GM18508 (cell line): ENCODE results near the gene POFUT2.

ENCODE experiments used
- ATAC-seq: cut with Tn5 transposase; IDR thresholded peaks from one replicate; pipeline ENCODE4 v1.9.1; 2021; ENCODE audit warnings: moderate number of reproducible peaks; ENCODE audit not compliant: insufficient read depth, unreplicated experiment

POFUT2 gene

GRCh38 chr21:45253633-45254459, 33.8 kb downstream of the POFUT2 start:
- ATAC-seq = no peak

DNA sequence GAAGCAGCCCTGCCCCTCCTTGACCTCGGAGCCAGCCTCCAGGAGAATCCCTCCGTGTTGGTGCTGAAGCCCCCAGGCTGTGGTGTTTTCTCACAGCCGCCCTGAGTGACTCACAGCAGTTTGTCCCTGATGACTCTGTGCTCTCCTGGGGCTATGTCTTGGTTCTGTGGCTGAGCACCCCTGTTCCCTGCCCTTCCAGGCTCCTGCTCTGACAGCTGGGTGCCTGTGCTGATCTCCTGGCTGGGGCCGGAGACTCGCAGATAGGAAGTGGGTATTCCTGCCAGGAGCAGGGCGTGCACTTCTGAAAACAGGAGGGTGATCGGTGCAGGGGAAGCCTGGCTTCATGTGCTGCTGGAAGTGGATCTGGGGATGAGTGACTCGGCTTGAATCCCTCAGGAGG, 34.5 kb downstream of the POFUT2 start:
- ATAC-seq = no peak

- no peak for ATAC-seq
These were observed 35.2 kb downstream of the POFUT2 start for GRCh38 chr21:45252448-45252925.

- ATAC-seq = no peak
These were observed 35.9 kb downstream of the POFUT2 start for GRCh38 chr21:45251635-45252447.

DNA sequence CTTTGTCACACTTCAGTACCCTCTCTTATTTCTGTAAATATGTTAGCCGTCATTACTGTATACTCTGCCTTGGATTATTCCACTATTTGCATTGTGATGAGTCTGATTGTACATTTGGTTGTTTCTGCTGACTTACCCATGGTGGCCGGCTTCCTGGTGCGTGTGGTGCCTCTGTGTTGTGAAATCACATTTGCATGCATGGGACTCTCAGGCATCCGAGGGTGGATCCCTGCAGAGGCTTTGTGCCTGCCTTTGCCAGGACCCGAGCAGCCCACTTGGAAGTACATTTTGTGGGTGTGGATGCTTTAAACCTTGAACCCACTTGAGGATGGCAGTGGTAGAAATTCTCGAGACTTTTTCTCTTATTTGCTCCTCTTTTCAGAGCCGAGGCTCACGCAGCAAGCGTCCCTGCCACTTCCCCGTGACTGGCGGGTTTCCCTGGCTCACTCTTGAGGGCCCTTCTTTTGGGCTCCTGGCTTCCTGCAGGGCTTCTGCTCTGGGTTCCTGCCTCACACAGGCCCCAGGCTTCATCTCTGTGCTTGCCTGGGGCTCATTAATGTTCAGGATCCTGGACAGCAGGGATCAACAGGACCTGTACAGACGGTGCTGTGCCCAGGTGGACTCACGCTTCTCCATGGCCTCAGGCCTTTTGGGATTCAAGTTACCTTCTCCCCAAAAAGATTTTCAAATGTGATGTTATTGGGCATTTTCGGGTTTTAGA, 36.6 kb downstream of the POFUT2 start:
- ATAC-seq = no peak

DNA sequence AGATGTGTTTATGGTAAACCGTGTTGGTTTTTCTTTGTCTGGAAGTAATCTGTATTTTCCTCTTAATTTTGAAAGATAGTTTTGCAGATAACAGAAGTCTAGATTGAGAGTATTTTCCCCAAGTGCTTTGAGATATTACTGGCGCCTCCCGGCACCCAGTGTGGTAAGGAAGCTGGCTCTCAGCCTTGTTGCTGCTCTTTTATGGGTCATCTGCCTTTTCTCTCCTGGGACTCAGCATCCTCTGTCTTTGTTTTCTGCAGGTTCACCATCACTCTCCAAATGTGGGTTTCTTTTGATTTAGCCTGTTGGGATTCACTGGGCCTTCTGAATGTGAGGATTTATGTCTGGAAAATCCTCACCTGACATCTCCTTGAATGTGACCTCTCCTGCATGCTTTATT, 37.4 kb downstream of the POFUT2 start:
- no peak for ATAC-seq

GRCh38 chr21:45249626-45250025, 38.1 kb downstream of the POFUT2 start:
- ATAC-seq = no peak

- no peak for ATAC-seq
These were observed 38.8 kb downstream of the POFUT2 start for GRCh38 chr21:45248893-45249381.

DNA sequence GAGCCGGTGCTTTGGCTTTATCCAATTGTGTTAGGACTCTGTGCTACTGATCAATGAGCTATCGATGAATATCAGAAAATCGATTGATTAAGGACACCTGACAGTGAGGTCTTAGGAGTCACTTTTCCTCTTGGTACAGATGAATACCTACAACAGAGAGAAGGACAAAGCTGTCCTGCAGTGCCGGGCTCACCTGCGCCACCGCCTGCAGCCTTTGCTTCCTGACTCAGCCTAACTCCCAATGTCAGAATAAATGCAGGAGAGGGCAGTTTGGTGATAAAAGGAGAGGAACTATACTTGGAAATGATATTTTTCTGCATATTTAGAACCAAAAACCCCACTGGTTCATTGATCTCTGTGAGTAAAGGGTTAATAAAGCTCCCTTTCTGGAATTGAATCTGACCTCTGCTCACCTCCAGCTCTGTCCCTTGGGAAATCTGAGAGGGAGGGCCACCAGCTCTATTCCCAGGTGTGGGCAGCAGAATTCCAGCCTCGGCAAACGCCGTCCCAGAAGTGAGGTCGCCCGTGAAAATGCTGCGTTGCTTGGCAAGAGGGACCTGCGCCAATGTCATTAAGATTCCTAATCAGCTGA, 39.3 kb downstream of the POFUT2 start:
- ATAC-seq = no peak

DNA sequence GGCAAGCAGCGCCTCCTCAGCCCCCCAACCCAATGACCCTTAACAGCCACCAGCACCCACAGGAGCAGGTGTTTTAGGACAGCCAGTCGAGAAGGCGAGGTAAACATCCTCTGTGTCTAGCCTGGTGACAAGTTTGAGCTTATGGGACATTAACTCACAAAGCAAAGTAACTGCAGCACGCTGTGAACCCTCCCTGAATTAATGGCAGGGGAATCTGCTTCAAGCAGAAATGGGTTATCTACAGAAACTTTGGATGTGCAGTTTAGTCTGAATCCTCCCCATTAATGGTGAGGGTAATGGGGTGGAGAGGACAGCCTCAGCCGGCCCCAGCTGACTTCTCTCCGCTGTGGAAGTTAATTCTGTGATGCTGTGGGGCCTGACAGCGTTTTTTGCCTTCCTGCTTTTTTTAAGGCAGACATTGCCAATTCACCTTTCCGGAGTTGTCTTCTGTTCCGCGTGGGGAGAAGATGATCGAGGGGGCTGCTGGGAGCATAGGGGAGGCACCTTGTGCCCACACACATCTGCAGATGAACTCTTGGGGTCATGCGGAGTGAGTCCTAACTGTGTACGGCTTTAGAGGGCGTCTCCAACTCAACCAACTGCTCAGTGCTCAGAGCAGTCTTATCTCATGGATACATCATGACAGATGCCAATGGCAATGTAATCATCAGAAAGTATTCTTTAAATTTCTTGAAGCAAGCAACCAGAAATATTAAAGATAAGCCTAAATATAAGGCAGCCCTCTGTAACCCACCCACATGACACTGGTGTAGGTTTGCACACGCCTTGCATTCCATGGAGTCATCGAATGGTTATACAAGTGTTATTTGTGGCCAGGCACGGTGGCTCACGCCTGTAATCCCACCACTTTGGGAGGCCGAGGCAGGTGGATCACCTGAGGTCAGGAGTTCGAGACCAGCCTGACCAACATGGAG, 41.0 kb downstream of the POFUT2 start:
- no peak for ATAC-seq

DNA sequence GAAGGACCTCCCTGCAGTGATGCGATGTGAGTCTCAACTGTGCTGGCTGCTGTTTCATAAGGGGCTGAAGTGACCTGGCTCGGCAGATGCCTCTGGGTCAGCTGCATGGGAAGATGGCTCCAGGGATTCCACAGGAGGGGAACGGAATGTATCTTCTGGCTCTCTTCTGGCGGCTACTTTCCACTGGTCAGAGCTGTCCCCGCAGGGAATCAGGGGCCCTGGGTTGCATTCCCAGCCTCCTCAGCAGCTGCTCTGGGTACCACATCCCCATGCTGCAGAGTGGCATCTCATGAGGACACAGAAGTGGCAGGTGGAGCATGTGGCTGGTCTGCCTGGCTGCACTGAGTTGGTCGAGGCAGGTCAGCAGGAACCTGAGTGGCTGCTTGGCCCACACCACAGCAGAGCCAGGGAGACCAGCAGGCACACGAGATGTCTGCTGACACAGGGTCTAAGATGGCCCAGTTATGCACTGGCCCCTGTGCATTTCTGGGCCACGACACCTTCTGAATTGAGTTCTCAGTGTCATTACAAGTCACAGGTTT, 42.8 kb downstream of the POFUT2 start:
- ATAC-seq = no peak

- no peak for ATAC-seq
These were observed 44.1 kb downstream of the POFUT2 start for GRCh38 chr21:45243603-45244002.

GRCh38 chr21:45241357-45241756, 46.3 kb downstream of the POFUT2 start:
- no peak for ATAC-seq

DNA sequence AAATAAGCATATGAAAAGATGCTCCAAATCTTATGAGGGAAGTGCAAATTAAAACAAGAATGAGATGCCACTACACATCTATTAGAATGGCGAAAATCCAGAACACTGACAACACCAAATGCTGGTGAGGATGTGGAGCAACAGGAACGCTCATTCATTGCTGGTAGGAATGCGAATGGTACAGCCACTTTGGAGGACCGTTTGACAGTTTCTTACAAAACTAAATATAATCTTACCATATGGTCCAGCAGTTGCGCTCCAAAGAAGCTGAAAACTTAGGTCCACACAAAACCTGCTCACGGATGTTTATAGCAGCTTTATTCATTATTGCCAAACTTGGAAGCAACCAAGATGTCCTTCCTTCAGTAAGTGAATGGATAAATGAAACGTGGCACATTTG, 50.3 kb downstream of the POFUT2 start:
- no peak for ATAC-seq

- no peak for ATAC-seq
These were observed 51.2 kb downstream of the POFUT2 start for GRCh38 chr21:45236481-45236880.

DNA sequence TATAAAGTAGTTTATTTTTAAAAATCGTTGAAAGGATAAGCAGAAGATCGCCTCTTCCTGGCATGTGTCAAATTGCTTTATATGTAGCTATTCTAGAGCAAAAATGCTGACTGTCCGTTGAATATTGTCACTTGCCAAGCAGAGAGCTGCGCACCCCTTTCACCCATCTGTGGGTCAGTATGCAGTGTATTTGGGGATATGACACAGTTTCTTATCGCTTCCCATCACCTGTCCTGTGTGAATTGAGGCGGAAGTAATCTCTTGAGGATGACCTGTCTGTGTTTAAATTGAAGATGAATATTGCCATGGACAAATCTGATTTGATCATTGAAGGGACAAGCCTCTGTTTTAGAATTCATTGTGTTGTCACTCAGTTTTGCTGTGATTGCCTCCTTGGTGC, 52.2 kb downstream of the POFUT2 start:
- ATAC-seq = no peak

DNA sequence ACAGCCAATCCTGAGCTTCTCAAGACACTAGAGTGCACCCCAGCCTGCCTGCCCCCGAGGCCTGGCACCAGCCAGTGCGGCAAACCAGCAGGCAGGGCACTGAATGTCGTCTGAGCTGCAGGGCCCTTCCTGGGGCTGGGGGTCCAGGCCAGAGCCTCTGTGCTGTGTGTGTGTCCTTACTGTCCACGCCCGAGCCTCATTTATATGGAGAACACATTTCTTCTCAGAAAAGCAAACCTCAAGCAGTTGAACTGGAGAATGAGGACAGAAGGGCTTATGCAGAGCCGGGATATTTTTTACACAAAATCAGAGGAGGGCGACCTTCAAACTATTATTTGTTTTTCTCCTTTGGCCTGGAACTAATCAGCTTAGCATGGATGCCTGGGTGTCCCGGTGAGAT, 52.7 kb downstream of the POFUT2 start:
- ATAC-seq = no peak

GRCh38 chr21:45234127-45234526, 53.6 kb downstream of the POFUT2 start:
- ATAC-seq = no peak

DNA sequence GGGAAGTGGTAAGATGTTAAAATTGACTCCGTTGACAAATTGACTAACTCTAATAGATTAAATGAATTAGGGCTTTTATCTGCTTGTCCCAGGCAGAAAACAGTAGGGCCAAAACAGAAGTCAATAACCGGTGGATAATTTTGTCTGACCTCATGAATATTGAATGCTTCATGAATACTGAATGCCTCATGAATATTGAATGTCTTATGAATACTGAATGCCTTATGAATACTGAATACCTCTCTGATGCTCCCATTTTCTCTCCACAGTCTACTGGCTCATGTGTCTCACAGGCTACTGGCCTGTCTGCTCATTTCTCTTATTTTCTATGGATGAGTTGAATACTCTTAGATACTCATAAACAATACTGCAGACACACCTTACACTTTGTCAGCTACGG, 56.0 kb downstream of the POFUT2 start:
- no peak for ATAC-seq
